Colonic mucosa (tissue), 4 donors: ENCODE results near the gene RAB18. TPM values are rescaled to one million over a fixed set of nuclear protein-coding genes. Genes with fewer than 3 reads are reported as not detected.
"Not testable (repeated sequence)": the region's sequence is repeated elsewhere in the genome, so short reads cannot be mapped to it uniquely, and the experiment has no call there.

Experiments
- DNase-seq: peaks from one replicate; pipeline ENCODE4 v3.0.0-alpha.2; 2020
- H3K27ac ChIP-seq: fragments of 200-600 bp; one replicate; pipeline ENCODE4 v1.8.0; 2021
- H3K27me3 ChIP-seq: fragments of 200-600 bp; one replicate; pipeline ENCODE4 v1.8.0; 2021
- H3K36me3 ChIP-seq: fragments of 200-600 bp; one replicate; pipeline ENCODE4 v1.8.0; 2021
- H3K4me1 ChIP-seq: fragments of 200-600 bp; one replicate; pipeline ENCODE4 v1.8.0; 2021; ENCODE audit warnings: mild to moderate bottlenecking
- H3K4me3 ChIP-seq: fragments of 200-600 bp; one replicate; pipeline ENCODE4 v1.8.0; 2021
- H3K9ac ChIP-seq, 2 donors: one replicate each; pipeline ENCODE4 v1.7.0; 2013; ENCODE audit warnings: control low read depth in 2 of 2, low read depth in 2 of 2, low read length in 2 of 2
- H3K9me3 ChIP-seq: fragments of 200-600 bp; one replicate; pipeline ENCODE4 v1.8.0; 2021
- CTCF ChIP-seq: fragments of 200-600 bp; IDR thresholded peaks from one replicate; pipeline ENCODE4 v1.8.0; 2022; ENCODE audit warnings: antibody characterized with exemption, mild to moderate bottlenecking
- intact Hi-C: fragments of 100-400 bp; cut with DNase I; formaldehyde crosslinking; loops from one replicate; pipeline ENCODE4 v1.14.1; 2022
- total RNA-seq, 2 donors: library from RNA; stranded (reverse); fragmentation: NEBNext Ultra II Directional in 1 of 2; extraction: Animal tissue kit (Norgen Biotek cat#: 25700) in 1 of 2; gene quantifications; one replicate each; pipeline ENCODE4 v1.2.1, GENCODE V29; 2021
- donor health status: healthy.
- donor health status: DM: no; HTN: no; CAD: no.
- donor health status: DM: no; HTN: no; CAD: no.

Gene RAB18
- total RNA-seq, 2 donors from 2014 or later = 79.2 to 114 TPM

- intact Hi-C loops = no loop called here
Observed at GRCh38 chr10:27504808-27505460, 830 bp downstream of the RAB18 start.

GRCh38 chr10:27505537-27505936, 1.4 kb downstream of the RAB18 start:
- H3K9me3 ChIP-seq, H3K27me3 ChIP-seq, H3K36me3 ChIP-seq, H3K9ac ChIP-seq, H3K4me1 ChIP-seq, DNase-seq, H3K27ac ChIP-seq, intact Hi-C loops: not testable (repeated sequence)
- peak overlapping the region; percentile 76 for H3K4me3 ChIP-seq

More at GRCh38 chr10:27504808-27505460, 830 bp downstream of the RAB18 start:
- no peak for TF ChIP-seq CTCF
- no peak for DNase-seq
- Histone ChIP-seq H3K9ac (peak overlapping the region; percentile 80 to 81), H3K27me3 (no peaks in the 10 kb centered on the region), H3K4me1 (peaks cover 7% of the 10 kb centered on the region), H3K9me3 (no peaks in the 10 kb centered on the region), H3K36me3 (no peaks in the 10 kb centered on the region), H3K27ac (peak overlapping the region; percentile 91), H3K4me3 (peak overlapping the region; percentile 76)

- Histone ChIP-seq H3K9ac (no peak overlapping the region), H3K27me3 (no peaks in the 10 kb centered on the region), H3K4me1 (peaks cover 7% of the 10 kb centered on the region), H3K27ac (no peak overlapping the region), H3K9me3 (no peaks in the 10 kb centered on the region), H3K36me3 (no peaks in the 10 kb centered on the region), H3K4me3 (no peak overlapping the region)
- no peak for DNase-seq
- no peak for TF ChIP-seq CTCF
- intact Hi-C loops = no loop called here
Observed at GRCh38 chr10:27506280-27506679, 2.2 kb downstream of the RAB18 start.

- no peaks in the 10 kb centered on the region for H3K9me3 ChIP-seq
- H3K27ac ChIP-seq = no peak overlapping the region
- no peak for TF ChIP-seq CTCF
- no peaks in the 10 kb centered on the region for H3K27me3 ChIP-seq
- H3K4me3 ChIP-seq = no peak overlapping the region
- H3K36me3 ChIP-seq = no peaks in the 10 kb centered on the region
- H3K4me1 ChIP-seq = no peaks in the 10 kb centered on the region
- intact Hi-C loops = no loop called here
- no peak overlapping the region for H3K9ac ChIP-seq
- DNase-seq = no peak
Observed at GRCh38 chr10:27512548-27512947, 8.4 kb downstream of the RAB18 start.

GRCh38 chr10:27513451-27514191, 9.5 kb downstream of the RAB18 start:
- no peak for DNase-seq
- H3K4me1 ChIP-seq = no peaks in the 10 kb centered on the region
- intact Hi-C loops = no loop called here

More at GRCh38 chr10:27513451-27514191, 9.5 kb downstream of the RAB18 start:
- H3K27ac ChIP-seq = no peak overlapping the region
- no peaks in the 10 kb centered on the region for H3K36me3 ChIP-seq
- H3K9ac ChIP-seq = no peak overlapping the region
- no peaks in the 10 kb centered on the region for H3K9me3 ChIP-seq
- TF ChIP-seq CTCF = no peak
- no peak overlapping the region for H3K4me3 ChIP-seq
- H3K27me3 ChIP-seq = no peaks in the 10 kb centered on the region
